Left kidney (tissue), 2 donors: ENCODE data around the gene SAP130. TPM values are rescaled to one million over a fixed set of nuclear protein-coding genes. Genes with fewer than 3 reads are reported as not detected.

Experiments used
- DNase-seq: peaks from one replicate; pipeline ENCODE4 v3.0.0-alpha.2; 2013
- polyA plus RNA-seq: library from polyadenylated mRNA; unstranded; fragments of 120-200 nt; gene quantifications from one replicate; pipeline ENCODE4 v1.2.1, GENCODE V29; 2013; ENCODE audit not compliant: insufficient read length

The SAP130 gene
- polyA plus RNA-seq, 1 donor, result 31.8 TPM

DNA sequence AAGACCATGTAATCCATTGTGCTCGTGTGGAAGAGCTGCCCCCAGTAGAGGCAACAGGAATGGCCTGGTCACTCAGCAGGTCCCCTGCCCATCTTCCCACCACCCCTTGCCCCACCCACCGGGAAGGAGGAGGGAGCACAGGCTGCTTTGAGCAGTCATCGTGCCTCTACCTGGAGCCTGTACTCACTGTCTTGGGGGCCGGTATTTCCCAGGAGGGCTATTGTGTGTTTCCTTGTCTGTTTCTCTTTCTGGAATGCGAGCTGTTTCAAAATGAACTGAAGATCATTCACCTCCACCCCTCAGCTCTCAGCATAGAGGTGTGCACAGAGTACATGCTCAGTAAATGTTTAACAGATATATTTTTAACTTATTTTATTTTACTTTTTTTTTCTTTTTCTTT, 134.4 kb downstream of the SAP130 start:
- no peak for DNase-seq

DNA sequence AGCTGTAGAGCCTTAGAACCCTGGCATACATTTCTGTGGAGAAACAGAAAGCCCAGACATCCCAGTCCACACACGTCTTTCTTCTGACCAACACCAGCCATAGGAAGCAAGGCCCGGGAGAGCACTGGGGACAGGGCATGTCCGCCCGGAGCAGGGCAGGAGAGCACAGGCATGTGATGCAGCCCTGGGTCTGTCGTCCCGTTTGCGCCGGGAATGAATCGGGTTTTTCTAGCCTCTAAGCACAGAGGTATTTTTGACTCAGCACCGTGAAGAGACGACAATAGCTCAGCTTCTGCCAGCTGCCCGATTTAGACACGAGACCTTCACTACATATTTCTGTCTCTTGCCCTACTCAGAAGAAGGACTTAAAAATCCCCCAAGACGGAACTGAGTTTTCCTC, 134.8 kb downstream of the SAP130 start:
- no peak for DNase-seq

DNA sequence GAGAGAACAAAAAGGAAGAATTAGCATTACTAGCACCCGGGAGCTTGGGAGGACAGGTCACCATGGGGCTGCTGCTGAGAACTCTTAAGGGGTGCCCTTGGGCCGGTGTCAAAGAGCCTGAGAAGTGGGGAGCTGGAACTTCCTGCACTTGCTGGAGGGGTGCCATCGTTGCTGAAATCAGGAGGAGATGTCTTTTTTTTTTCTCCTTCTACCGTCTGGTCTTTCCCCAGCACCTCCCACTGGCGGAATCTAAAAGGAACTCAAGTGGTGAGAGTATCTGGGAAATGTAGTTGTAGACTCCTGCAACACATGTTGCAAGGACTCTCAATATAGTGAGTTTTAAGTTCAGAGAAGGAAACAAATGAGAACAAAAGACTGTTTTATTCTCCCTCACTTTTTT, 136.0 kb downstream of the SAP130 start:
- no peak for DNase-seq

Other genes with a start within 250 kb of the SAP130 start
- 62.3 TPM for gene WDR33, start 216.9 kb downstream of the SAP130 start, polyA plus RNA-seq
- gene POLR2D, start 169.9 kb downstream of the SAP130 start, polyA plus RNA-seq, result 41.8 TPM
- 28.9 TPM for gene AMMECR1L, start 142.1 kb downstream of the SAP130 start, polyA plus RNA-seq
- 43.2 TPM for gene UGGT1, start 63.1 kb upstream of the SAP130 start, polyA plus RNA-seq